Panc1 (cell line): Measurements from ENCODE around the gene C2orf69.

Experiments used
- POLR2AphosphoS5 ChIP-seq: IDR thresholded peaks from 2 replicates; pipeline ENCODE4 v1.6.1; 2012; ENCODE audit warnings: mild to moderate bottlenecking, low read depth, low read length, moderate library complexity
- REST ChIP-seq, 2 experiments: IDR thresholded peaks; 2 replicates each; pipeline ENCODE4 v1.6.1; 2011 to 2012; ENCODE audit warnings: low read depth in 2 of 2, control low read depth in 1 of 2, low read length in 1 of 2, mild to moderate bottlenecking in 1 of 2, moderate library complexity in 1 of 2; ENCODE audit not compliant: insufficient read depth in 1 of 2

- TF ChIP-seq POLR2AphosphoS5 (no peak), REST (IDR thresholded peaks at IDR 0.05; ENCODE audit: insufficient read depth in 1 of 2, low read depth in 2 of 2, low read length in 1 of 2) (no peak)
Observed at GRCh38 chr2:199865905-199866304, 45.2 kb upstream of the C2orf69 start.
